Epithelial cell of proximal tubule (primary cell): ENCODE measurements around the gene FCHSD2. TPM values are rescaled to one million over a fixed set of nuclear protein-coding genes. Genes with fewer than 3 reads are reported as not detected.

ENCODE experiments used
- DNase-seq: peaks from one replicate; pipeline ENCODE4 v3.0.0-alpha.2; 2011; ENCODE audit warnings: low read depth
- H3K4me3 ChIP-seq: 2 replicates; pipeline ENCODE4 v1.5.1; 2011; ENCODE audit warnings: low read depth, mild to moderate bottlenecking, low read length
- total RNA-seq: library from RNA; depleted of rRNA; stranded (reverse); fragments of >200 nt; gene quantifications from 2 replicates; pipeline ENCODE4 v1.2.3, GENCODE V29; 2015
- TF ChIP-seq, protein P1 (sequence below): conservative IDR thresholded peaks from 2 replicates; pipeline ENCODE4 v1.5.1; 2012; ENCODE audit warnings: low read depth, mild to moderate bottlenecking, low read length

FCHSD2 gene
- total RNA-seq, 1 donor from 2014 or later = 8.8 TPM

DNA sequence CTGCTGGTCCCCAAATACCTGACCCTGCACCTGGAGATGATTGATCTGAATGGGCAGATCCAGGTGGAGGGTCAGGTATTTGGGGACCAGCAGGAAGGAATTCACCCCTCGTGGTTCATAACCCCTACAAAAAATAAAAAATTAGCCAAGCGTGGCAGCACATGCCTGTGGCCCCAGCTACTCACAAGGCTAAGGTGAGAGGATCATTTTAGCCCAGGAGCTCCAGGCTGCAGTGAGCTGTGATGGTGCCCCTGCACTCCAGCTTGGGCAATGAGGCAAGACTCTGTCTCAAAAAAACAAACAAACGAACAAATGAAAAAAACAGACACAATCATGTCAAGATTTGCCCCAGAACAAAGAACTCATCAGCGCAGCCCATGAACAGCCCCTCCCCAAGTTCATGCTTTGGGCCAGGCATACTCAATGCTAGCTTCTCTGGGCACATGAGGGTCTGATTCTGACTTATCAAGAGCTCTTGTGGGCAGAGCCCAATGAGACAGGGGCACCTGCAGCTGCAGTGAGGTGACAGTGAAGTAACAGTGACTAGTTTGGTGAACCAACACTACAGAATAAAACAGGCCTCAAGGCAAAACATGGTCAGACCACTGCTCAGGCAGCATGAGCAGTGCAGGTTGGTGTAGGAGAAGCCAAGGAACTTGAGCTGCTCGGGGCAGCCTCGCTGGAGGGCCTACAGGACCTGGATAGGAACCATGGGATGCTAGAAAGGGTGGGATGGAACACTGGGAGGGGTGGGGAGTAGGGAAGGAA, 10.2 kb upstream of the FCHSD2 start:
- TF ChIP-seq, protein P1, sequence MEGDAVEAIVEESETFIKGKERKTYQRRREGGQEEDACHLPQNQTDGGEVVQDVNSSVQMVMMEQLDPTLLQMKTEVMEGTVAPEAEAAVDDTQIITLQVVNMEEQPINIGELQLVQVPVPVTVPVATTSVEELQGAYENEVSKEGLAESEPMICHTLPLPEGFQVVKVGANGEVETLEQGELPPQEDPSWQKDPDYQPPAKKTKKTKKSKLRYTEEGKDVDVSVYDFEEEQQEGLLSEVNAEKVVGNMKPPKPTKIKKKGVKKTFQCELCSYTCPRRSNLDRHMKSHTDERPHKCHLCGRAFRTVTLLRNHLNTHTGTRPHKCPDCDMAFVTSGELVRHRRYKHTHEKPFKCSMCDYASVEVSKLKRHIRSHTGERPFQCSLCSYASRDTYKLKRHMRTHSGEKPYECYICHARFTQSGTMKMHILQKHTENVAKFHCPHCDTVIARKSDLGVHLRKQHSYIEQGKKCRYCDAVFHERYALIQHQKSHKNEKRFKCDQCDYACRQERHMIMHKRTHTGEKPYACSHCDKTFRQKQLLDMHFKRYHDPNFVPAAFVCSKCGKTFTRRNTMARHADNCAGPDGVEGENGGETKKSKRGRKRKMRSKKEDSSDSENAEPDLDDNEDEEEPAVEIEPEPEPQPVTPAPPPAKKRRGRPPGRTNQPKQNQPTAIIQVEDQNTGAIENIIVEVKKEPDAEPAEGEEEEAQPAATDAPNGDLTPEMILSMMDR = no peak
- no peak for DNase-seq
- H3K4me3 ChIP-seq = no peak overlapping the region

DNA sequence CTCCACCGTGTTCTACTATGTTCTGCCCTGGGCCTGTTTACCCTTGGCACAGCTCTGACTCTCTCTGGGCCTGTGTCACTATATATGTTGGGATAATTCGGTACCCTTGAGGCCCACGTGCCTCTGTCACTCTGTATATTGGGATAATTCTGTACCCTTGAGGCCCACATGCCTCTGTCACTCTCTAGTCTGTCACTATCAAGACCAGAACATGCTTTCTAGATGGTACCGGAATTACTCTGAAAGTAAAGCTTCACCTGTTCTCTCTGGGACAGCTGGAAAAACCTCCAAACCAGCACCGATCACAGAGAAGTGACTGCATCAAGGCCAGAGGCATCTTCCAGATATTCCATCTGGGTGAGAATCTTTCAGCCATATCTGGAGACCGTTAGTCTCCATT, 9.3 kb upstream of the FCHSD2 start:
- no peak overlapping the region for H3K4me3 ChIP-seq
- TF ChIP-seq, protein P1 = no peak
- DNase-seq = no peak

DNA sequence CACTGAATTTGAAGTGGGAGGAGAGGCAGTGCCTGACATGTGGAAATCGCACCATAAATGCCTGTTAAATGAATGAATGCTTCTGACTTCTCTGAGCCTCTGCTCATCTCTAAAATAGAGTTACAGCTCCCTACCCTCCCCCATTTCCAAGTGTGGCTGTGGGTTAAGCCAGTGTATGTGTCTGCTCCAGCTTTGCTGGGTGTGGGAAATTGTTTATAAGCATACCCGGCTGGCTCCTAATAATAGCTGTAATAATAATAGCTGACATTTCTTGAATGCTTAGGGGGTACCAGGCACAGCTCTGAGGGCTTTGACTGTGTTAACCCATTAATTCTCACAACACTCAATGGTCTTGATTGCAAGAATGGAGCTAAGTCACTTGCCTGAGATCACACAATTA, 7.0 kb upstream of the FCHSD2 start:
- TF ChIP-seq, protein P1 = no peak
- DNase-seq = no peak
- H3K4me3 ChIP-seq = no peak overlapping the region

DNA sequence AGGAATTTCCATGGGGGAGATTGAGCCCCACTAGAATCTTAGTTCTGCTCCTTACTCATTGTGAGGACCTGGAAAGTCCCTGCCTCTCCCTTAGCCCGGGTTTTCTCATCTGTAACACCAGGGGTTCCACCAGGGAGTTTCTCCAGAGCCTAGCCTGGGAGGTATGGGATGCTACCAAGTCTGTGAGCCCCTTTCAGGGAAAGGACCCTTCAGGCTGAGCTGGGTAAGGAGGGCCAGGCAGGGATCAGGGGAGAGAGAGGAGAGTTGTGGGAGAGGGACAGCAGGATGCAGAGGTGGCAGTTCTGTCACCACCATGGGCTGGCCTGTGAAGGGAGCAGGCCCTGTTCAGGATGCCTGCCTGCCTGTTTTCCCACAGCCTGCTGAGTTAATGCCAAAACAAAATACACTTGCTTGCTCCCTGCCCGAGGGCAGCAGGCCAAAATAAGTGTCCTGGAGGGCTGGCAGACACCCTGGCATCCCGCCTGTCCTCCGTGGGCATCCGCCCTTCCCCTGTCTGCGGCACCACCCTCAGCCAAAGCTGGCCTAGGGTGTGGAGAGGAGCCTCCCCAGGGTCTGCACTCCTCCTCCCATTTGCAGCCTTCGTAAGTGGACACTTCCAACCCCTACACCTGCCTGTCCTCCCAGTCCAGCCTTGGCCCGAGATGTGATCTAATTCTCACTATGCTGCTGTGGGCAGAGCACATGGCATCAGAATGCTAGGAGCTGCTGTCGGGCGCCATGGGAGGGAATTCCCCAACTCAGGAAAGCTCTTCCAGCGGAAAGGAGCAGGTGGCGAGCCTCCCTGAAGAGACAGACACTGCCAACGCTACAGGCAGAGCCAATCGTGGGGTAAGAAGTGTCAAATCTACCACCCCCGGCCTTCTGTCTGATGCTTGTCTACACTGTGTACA, 5.9 kb upstream of the FCHSD2 start:
- TF ChIP-seq, protein P1 = no peak
- H3K4me3 ChIP-seq = no peak overlapping the region
- DNase-seq = no peak

DNA sequence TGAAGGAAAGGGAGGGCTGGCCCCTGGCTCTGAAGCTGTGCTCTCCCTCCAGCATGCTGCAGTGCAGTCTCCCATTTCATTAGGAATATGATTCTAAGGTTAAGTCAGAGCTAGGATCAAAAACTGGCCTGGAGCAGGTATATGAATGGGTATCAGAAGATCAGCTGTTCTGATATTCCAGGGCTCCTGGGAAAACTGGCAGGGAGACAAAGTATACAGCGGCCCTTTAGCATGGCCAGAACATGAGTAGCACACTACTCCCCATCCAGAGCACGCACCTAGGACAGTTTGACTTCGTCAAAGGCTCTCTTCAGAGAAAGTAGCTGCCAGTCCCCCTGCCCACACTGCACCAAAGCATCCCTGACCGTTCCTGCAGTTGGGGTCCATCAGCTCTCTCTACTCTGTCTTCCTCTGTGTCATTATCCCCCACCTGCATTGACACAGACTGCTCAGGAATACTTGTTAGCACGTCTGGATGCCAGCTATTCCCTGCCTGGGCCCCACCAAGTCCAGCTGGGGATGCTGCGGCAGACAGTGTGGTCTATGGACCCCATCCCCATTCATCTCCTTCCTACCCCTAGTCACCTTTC, 4.0 kb upstream of the FCHSD2 start:
- H3K4me3 ChIP-seq = no peak overlapping the region
- TF ChIP-seq, protein P1 = no peak
- DNase-seq = no peak

DNA sequence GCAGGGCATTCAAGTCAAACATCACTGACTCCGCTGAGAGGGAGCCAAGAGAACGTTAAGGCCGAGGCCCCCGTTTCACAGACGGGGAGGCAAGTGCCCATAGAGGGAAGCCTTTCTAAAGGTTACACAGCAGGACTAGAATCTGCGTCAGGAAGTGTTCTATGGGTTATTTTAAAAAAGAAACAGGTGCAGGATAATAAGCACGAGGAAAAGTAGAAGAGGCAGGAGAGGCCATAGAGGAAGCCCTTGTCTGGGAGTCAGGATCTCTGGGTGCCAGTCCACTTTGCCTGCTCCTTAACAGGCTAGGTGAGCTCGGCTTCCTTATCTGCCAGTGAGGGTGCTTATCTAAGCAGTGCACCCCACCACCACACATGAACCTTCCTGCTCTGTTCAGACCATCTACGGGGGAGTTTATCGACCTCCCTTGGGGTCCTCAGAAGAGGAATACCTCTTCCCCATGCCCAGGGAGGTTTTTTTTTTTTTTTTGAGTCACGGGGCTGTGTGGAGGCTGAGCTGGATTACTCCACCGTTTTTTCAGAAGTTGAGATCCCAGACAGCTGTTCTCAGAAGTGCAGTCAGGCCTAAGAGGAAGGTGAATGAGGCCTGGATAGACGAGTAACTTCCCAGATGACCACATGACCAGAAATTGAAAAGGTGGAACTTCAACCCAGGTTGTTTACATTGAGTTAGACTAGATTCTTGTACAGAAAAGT, 1.2 kb upstream of the FCHSD2 start:
- H3K4me3 ChIP-seq = peak overlapping the region; percentile 97
- TF ChIP-seq, protein P1 = no peak
- DNase-seq = no peak
